Esophagus (tissue), 2 donors: ENCODE data around the gene CHST11. TPM values are rescaled to one million over a fixed set of nuclear protein-coding genes. Genes with fewer than 3 reads are reported as not detected.
"Not testable (repeated sequence)": the region's sequence is repeated elsewhere in the genome, so short reads cannot be mapped to it uniquely, and the experiment has no call there.

ENCODE experiments used
- H3K27ac ChIP-seq, 2 donors: one replicate each; pipeline ENCODE4 v1.5.1; 2013; ENCODE audit warnings: low read depth in 2 of 2, mild to moderate bottlenecking in 2 of 2, inconsistent platforms in 1 of 2, low read length in 1 of 2, moderate library complexity in 1 of 2
- H3K27me3 ChIP-seq, 2 donors: one replicate each; pipeline ENCODE4 v1.6.1; 2013; ENCODE audit warnings: low read length in 2 of 2, control low read depth in 1 of 2, mild to moderate bottlenecking in 1 of 2; ENCODE audit not compliant: insufficient read depth in 2 of 2, control insufficient read depth in 1 of 2
- H3K36me3 ChIP-seq, 2 donors: one replicate each; pipeline ENCODE4 v1.6.1; 2013; ENCODE audit warnings: low read length in 1 of 2; ENCODE audit not compliant: control insufficient read depth in 2 of 2, insufficient read depth in 2 of 2
- H3K4me1 ChIP-seq, 2 donors: one replicate each; pipeline ENCODE4 v1.6.1; 2013; ENCODE audit warnings: low read length in 1 of 2; ENCODE audit not compliant: control insufficient read depth in 2 of 2, insufficient read depth in 2 of 2
- H3K4me3 ChIP-seq, 2 donors: one replicate each; pipeline ENCODE4 v1.5.1; 2013; ENCODE audit warnings: low read length in 2 of 2, mild to moderate bottlenecking in 2 of 2, low read depth in 1 of 2, moderate library complexity in 1 of 2
- H3K9me3 ChIP-seq, 2 donors: one replicate each; pipeline ENCODE4 v1.6.1; 2013; ENCODE audit warnings: mild to moderate bottlenecking in 2 of 2, low read depth in 1 of 2, low read length in 1 of 2, moderate library complexity in 1 of 2; ENCODE audit not compliant: control insufficient read depth in 2 of 2, insufficient read depth in 1 of 2
- WGBS, 2 donors: extraction: QIAGEN DNeasy Blood & Tissue Kit; methylation state at CpG; one replicate each; pipeline ENCODE4 v1.1.7; 2013; 5-methylcytosine and 5-hydroxymethylcytosine counted together
- polyA plus RNA-seq, 2 donors: library from polyadenylated mRNA; stranded (reverse); fragments of 200-250 nt; gene quantifications; one replicate each; pipeline ENCODE4 v1.2.3, GENCODE V29; 2013
- donor health status: healthy with polysubstance abuse.
- donor health status: Bipolar disorder and iron deficiency.

CHST11 gene
- polyA plus RNA-seq, 2 donors: 0.53 to 1.4 TPM

GRCh38 chr12:104742551-104743201 lies 285.9 kb downstream of the CHST11 start:
- Histone ChIP-seq H3K4me1 (peaks cover 3 to 5% of the 10 kb centered on the region in 2 donors), H3K4me3 (no peak overlapping the region), H3K27ac (no peak overlapping the region), H3K27me3 (no peaks in the 10 kb centered on the region), H3K36me3 (no peaks in the 10 kb centered on the region), H3K9me3 (no peaks in the 10 kb centered on the region)
- 64 to 71% methylated on average over 16 of the region's 16 CpGs for WGBS, 2 donors

GRCh38 chr12:104743202-104743580 lies 286.4 kb downstream of the CHST11 start:
- no peak overlapping the region for H3K27ac ChIP-seq
- WGBS, 2 donors: 94 to 95% methylated on average over 2 of the region's 2 CpGs
- peaks cover 3 to 5% of the 10 kb centered on the region in 2 donors for H3K4me1 ChIP-seq
- H3K36me3 ChIP-seq: no peaks in the 10 kb centered on the region
- no peak overlapping the region for H3K4me3 ChIP-seq
- H3K9me3 ChIP-seq: no peaks in the 10 kb centered on the region
- H3K27me3 ChIP-seq: no peaks in the 10 kb centered on the region

- not testable (repeated sequence) for H3K4me1 ChIP-seq, H3K9me3 ChIP-seq, H3K4me3 ChIP-seq, H3K36me3 ChIP-seq, H3K27me3 ChIP-seq, H3K27ac ChIP-seq
- WGBS, 2 donors: 93 to 94% methylated on average over 6 of the region's 6 CpGs
Observed at GRCh38 chr12:104743753-104744548, 287.2 kb downstream of the CHST11 start.

GRCh38 chr12:104746467-104747088 lies 289.8 kb downstream of the CHST11 start:
- Histone ChIP-seq H3K27ac (no peak overlapping the region), H3K4me1 (no peaks in the 10 kb centered on the region), H3K9me3 (no peaks in the 10 kb centered on the region), H3K36me3 (no peaks in the 10 kb centered on the region), H3K4me3 (no peak overlapping the region), H3K27me3 (no peaks in the 10 kb centered on the region)
- 75 to 80% methylated on average over 6 of the region's 6 CpGs for WGBS, 2 donors

- H3K36me3 ChIP-seq: no peaks in the 10 kb centered on the region
- no peaks in the 10 kb centered on the region for H3K9me3 ChIP-seq
- H3K4me3 ChIP-seq: no peak overlapping the region
- H3K27ac ChIP-seq: no peak overlapping the region
- 76 to 88% methylated on average over 2 of the region's 2 CpGs for WGBS, 2 donors
- H3K27me3 ChIP-seq: no peaks in the 10 kb centered on the region
- H3K4me1 ChIP-seq: no peaks in the 10 kb centered on the region
Observed at GRCh38 chr12:104747330-104747729, 290.6 kb downstream of the CHST11 start.

- Histone ChIP-seq H3K36me3 (no peaks in the 10 kb centered on the region), H3K27ac (no peak overlapping the region), H3K27me3 (no peaks in the 10 kb centered on the region), H3K9me3 (no peaks in the 10 kb centered on the region), H3K4me1 (no peaks in the 10 kb centered on the region), H3K4me3 (no peak overlapping the region)
- 68 to 76% methylated on average over 8 of the region's 8 CpGs for WGBS, 2 donors
Observed at GRCh38 chr12:104747955-104748354, 291.2 kb downstream of the CHST11 start.

- no peak overlapping the region for H3K27ac ChIP-seq
Observed at GRCh38 chr12:104748356-104748755, 291.6 kb downstream of the CHST11 start.

GRCh38 chr12:104748790-104749189 lies 292.0 kb downstream of the CHST11 start:
- Histone ChIP-seq H3K4me3 (no peak overlapping the region), H3K9me3 (no peaks in the 10 kb centered on the region), H3K27ac (peak overlapping the region in 1 of 2 donors; percentile 19), H3K36me3 (no peaks in the 10 kb centered on the region), H3K4me1 (no peaks in the 10 kb centered on the region), H3K27me3 (no peaks in the 10 kb centered on the region)
- 33 to 65% methylated on average over 5 of the region's 5 CpGs for WGBS, 2 donors

More at GRCh38 chr12:104748356-104748755, 291.6 kb downstream of the CHST11 start:
- no peaks in the 10 kb centered on the region for H3K27me3 ChIP-seq
- no peak overlapping the region for H3K4me3 ChIP-seq
- H3K36me3 ChIP-seq: no peaks in the 10 kb centered on the region
- H3K9me3 ChIP-seq: no peaks in the 10 kb centered on the region
- WGBS, 2 donors: 62 to 64% methylated on average over 7 of the region's 7 CpGs
- no peaks in the 10 kb centered on the region for H3K4me1 ChIP-seq

- Histone ChIP-seq H3K27ac (no peak overlapping the region), H3K36me3 (no peaks in the 10 kb centered on the region), H3K4me3 (no peak overlapping the region), H3K9me3 (no peaks in the 10 kb centered on the region), H3K27me3 (no peaks in the 10 kb centered on the region), H3K4me1 (no peaks in the 10 kb centered on the region)
- WGBS, 2 donors: 92 to 95% methylated on average over 4 of the region's 4 CpGs
Observed at GRCh38 chr12:104749545-104749944, 292.8 kb downstream of the CHST11 start.
